Activated naive CD4-positive, alpha-beta T cell treated with anti-CD3 and anti-CD28 coated beads, Interleukin-2, amount 10 ng/mL, durations not matched to agents 7 days and 5 days (primary cell): ENCODE measurements around the gene SLC25A26.

Experiments used
- CTCF ChIA-PET: fragments of 350-600 bp; sonication (Branson Sonifier 250); formaldehyde crosslinking; loops from one replicate; lab custom pipeline; 2021; ENCODE audit warnings: antibody characterized with exemption; lab: Charles Lee
- DNase-seq: peaks from one replicate; pipeline ENCODE4 v3.0.0-alpha.2; 2020
- H3K27ac Mint-ChIP-seq: one replicate; pipeline ENCODE4 v1.8.0; 2021; ENCODE audit warnings: mild to moderate bottlenecking, moderate library complexity, mixed read lengths
- H3K27me3 Mint-ChIP-seq: one replicate; pipeline ENCODE4 v1.8.0; 2021; ENCODE audit warnings: mild to moderate bottlenecking, mixed read lengths
- H3K36me3 Mint-ChIP-seq: one replicate; pipeline ENCODE4 v1.8.0; 2021; ENCODE audit warnings: mixed read lengths
- H3K4me1 Mint-ChIP-seq: one replicate; pipeline ENCODE4 v1.8.0; 2021; ENCODE audit warnings: mixed read lengths
- H3K4me3 Mint-ChIP-seq: one replicate; pipeline ENCODE4 v1.8.0; 2021; ENCODE audit warnings: mild to moderate bottlenecking, moderate library complexity, mixed read lengths
- H3K9me3 Mint-ChIP-seq: one replicate; pipeline ENCODE4 v1.8.0; 2021; ENCODE audit warnings: mixed read lengths

SLC25A26 gene

GRCh38 chr3:66406163-66406562 lies 185.4 kb downstream of the SLC25A26 start:
- DNase-seq, result no peak
- H3K9me3 Mint-ChIP-seq, result no peaks in the 10 kb centered on the region
- no peaks in the 10 kb centered on the region for H3K27me3 Mint-ChIP-seq
- no peak overlapping the region for H3K4me3 Mint-ChIP-seq
- no peak overlapping the region for H3K27ac Mint-ChIP-seq
- CTCF ChIA-PET, result interaction anchor here (0.8 to 3.8 kb wide), 9 partner anchors 12 to 415 kb away, joined by 3 to 46 read pairs (median 4); no protein-coding TSS in a partner anchor
- H3K36me3 Mint-ChIP-seq, result peaks cover 29% of the 10 kb centered on the region
- H3K4me1 Mint-ChIP-seq, result no peaks in the 10 kb centered on the region

GRCh38 chr3:66406831-66407610 lies 186.2 kb downstream of the SLC25A26 start:
- Mint-ChIP-seq H3K4me3 (no peak overlapping the region), H3K36me3 (peaks cover 34% of the 10 kb centered on the region), H3K27me3 (no peaks in the 10 kb centered on the region), H3K9me3 (no peaks in the 10 kb centered on the region), H3K27ac (no peak overlapping the region), H3K4me1 (no peaks in the 10 kb centered on the region)
- no peak for DNase-seq
- CTCF ChIA-PET, result interaction anchor here (0.7 to 5.0 kb wide), 29 partner anchors 10 to 414 kb away, joined by 3 to 46 read pairs (median 4); no protein-coding TSS in a partner anchor

GRCh38 chr3:66407611-66408218 lies 186.9 kb downstream of the SLC25A26 start:
- CTCF ChIA-PET, result interaction anchor here (0.7 to 5.0 kb wide), 36 partner anchors 10 to 423 kb away, joined by 3 to 46 read pairs (median 4); no protein-coding TSS in a partner anchor
- no peak overlapping the region for H3K4me3 Mint-ChIP-seq
- H3K27ac Mint-ChIP-seq, result no peak overlapping the region

GRCh38 chr3:66409771-66410754 lies 189.3 kb downstream of the SLC25A26 start:
- CTCF ChIA-PET, result interaction anchor here (1.4 to 5.0 kb wide), 4 partner anchors 18 to 411 kb away, joined by 3 to 46 read pairs (median 17); no protein-coding TSS in a partner anchor
- Mint-ChIP-seq H3K27me3 (no peaks in the 10 kb centered on the region), H3K9me3 (no peaks in the 10 kb centered on the region), H3K4me3 (no peak overlapping the region), H3K36me3 (peaks cover 30% of the 10 kb centered on the region), H3K27ac (no peak overlapping the region), H3K4me1 (no peaks in the 10 kb centered on the region)
- no peak for DNase-seq

More at GRCh38 chr3:66407611-66408218, 186.9 kb downstream of the SLC25A26 start:
- Mint-ChIP-seq H3K4me1 (no peaks in the 10 kb centered on the region), H3K9me3 (no peaks in the 10 kb centered on the region), H3K36me3 (peaks cover 39% of the 10 kb centered on the region), H3K27me3 (no peaks in the 10 kb centered on the region)
- peak; percentile 83 for DNase-seq

- H3K4me1 Mint-ChIP-seq, result no peaks in the 10 kb centered on the region
- H3K9me3 Mint-ChIP-seq, result no peaks in the 10 kb centered on the region
- no peak for DNase-seq
- H3K36me3 Mint-ChIP-seq, result peaks cover 34% of the 10 kb centered on the region
- CTCF ChIA-PET, result interaction anchor here (1.4 to 5.0 kb wide), 2 partner anchors 17 to 404 kb away, joined by 3 to 27 read pairs; no protein-coding TSS in a partner anchor
- no peak overlapping the region for H3K27ac Mint-ChIP-seq
- H3K27me3 Mint-ChIP-seq, result no peaks in the 10 kb centered on the region
- no peak overlapping the region for H3K4me3 Mint-ChIP-seq
Measured at GRCh38 chr3:66410976-66411375, 190.2 kb downstream of the SLC25A26 start.

GRCh38 chr3:66411474-66411873 lies 190.7 kb downstream of the SLC25A26 start:
- peaks cover 34% of the 10 kb centered on the region for H3K36me3 Mint-ChIP-seq
- no peaks in the 10 kb centered on the region for H3K4me1 Mint-ChIP-seq
- no peak overlapping the region for H3K27ac Mint-ChIP-seq
- no peak for DNase-seq
- no peaks in the 10 kb centered on the region for H3K9me3 Mint-ChIP-seq
- no peak overlapping the region for H3K4me3 Mint-ChIP-seq
- H3K27me3 Mint-ChIP-seq, result no peaks in the 10 kb centered on the region
- CTCF ChIA-PET, result interaction anchor here (5.0 kb wide), 1 partner anchor 404 kb away, joined by 27 read pairs; no protein-coding TSS in a partner anchor

GRCh38 chr3:66411961-66412887 lies 191.4 kb downstream of the SLC25A26 start:
- no peak overlapping the region for H3K4me3 Mint-ChIP-seq
- CTCF ChIA-PET, result no interaction called here
- H3K27ac Mint-ChIP-seq, result no peak overlapping the region
- no peaks in the 10 kb centered on the region for H3K27me3 Mint-ChIP-seq
- no peak for DNase-seq
- H3K36me3 Mint-ChIP-seq, result peaks cover 35% of the 10 kb centered on the region
- H3K4me1 Mint-ChIP-seq, result no peaks in the 10 kb centered on the region
- H3K9me3 Mint-ChIP-seq, result no peaks in the 10 kb centered on the region

- H3K36me3 Mint-ChIP-seq, result peaks cover 33% of the 10 kb centered on the region
Measured at GRCh38 chr3:66413151-66413751, 192.4 kb downstream of the SLC25A26 start.

GRCh38 chr3:66414846-66415245 lies 194.0 kb downstream of the SLC25A26 start:
- H3K27me3 Mint-ChIP-seq, result no peaks in the 10 kb centered on the region
- CTCF ChIA-PET, result no interaction called here
- H3K27ac Mint-ChIP-seq, result no peak overlapping the region
- peaks cover 5% of the 10 kb centered on the region for H3K9me3 Mint-ChIP-seq
- no peak overlapping the region for H3K4me3 Mint-ChIP-seq
- H3K4me1 Mint-ChIP-seq, result peaks cover under 1% of the 10 kb centered on the region
- peaks cover 35% of the 10 kb centered on the region for H3K36me3 Mint-ChIP-seq
- no peak for DNase-seq

More at GRCh38 chr3:66413151-66413751, 192.4 kb downstream of the SLC25A26 start:
- no peak overlapping the region for H3K4me3 Mint-ChIP-seq
- no peaks in the 10 kb centered on the region for H3K9me3 Mint-ChIP-seq
- DNase-seq, result no peak
- H3K4me1 Mint-ChIP-seq, result no peaks in the 10 kb centered on the region
- no peak overlapping the region for H3K27ac Mint-ChIP-seq
- CTCF ChIA-PET, result no interaction called here
- H3K27me3 Mint-ChIP-seq, result no peaks in the 10 kb centered on the region

GRCh38 chr3:66415867-66416428 lies 195.1 kb downstream of the SLC25A26 start:
- CTCF ChIA-PET, result no interaction called here
- H3K4me1 Mint-ChIP-seq, result peaks cover 5% of the 10 kb centered on the region

GRCh38 chr3:66416556-66417304 lies 195.9 kb downstream of the SLC25A26 start:
- H3K4me1 Mint-ChIP-seq, result peaks cover 5% of the 10 kb centered on the region
- peaks cover 40% of the 10 kb centered on the region for H3K36me3 Mint-ChIP-seq
- H3K4me3 Mint-ChIP-seq, result no peak overlapping the region
- no peaks in the 10 kb centered on the region for H3K27me3 Mint-ChIP-seq
- CTCF ChIA-PET, result no interaction called here
- peaks cover 22% of the 10 kb centered on the region for H3K9me3 Mint-ChIP-seq
- no peak for DNase-seq
- H3K27ac Mint-ChIP-seq, result peak overlapping the region; percentile 50

More at GRCh38 chr3:66415867-66416428, 195.1 kb downstream of the SLC25A26 start:
- Mint-ChIP-seq H3K4me3 (no peak overlapping the region), H3K27ac (peak overlapping the region; percentile 50), H3K27me3 (no peaks in the 10 kb centered on the region), H3K36me3 (peaks cover 41% of the 10 kb centered on the region), H3K9me3 (peaks cover 15% of the 10 kb centered on the region)
- no peak for DNase-seq

- no peak overlapping the region for H3K4me3 Mint-ChIP-seq
- CTCF ChIA-PET, result no interaction called here
- H3K9me3 Mint-ChIP-seq, result peaks cover 35% of the 10 kb centered on the region
- peaks cover 5% of the 10 kb centered on the region for H3K4me1 Mint-ChIP-seq
- peaks cover 43% of the 10 kb centered on the region for H3K36me3 Mint-ChIP-seq
- no peak overlapping the region for H3K27ac Mint-ChIP-seq
- no peak for DNase-seq
- no peaks in the 10 kb centered on the region for H3K27me3 Mint-ChIP-seq
Measured at GRCh38 chr3:66418475-66418931, 197.7 kb downstream of the SLC25A26 start.
